Nephron progenitor cell (in vitro differentiated cells): ENCODE data around the gene CCDC88C.

Source experiments
- DNase-seq: peaks from one replicate; pipeline ENCODE4 v3.0.0; 2021
- H3K27ac Mint-ChIP-seq: 2 replicates; pipeline ENCODE4 v1.8.0; 2021; ENCODE audit warnings: mild to moderate bottlenecking, moderate library complexity, mixed read lengths
- H3K27me3 Mint-ChIP-seq: 2 replicates; pipeline ENCODE4 v1.8.0; 2021; ENCODE audit warnings: mild to moderate bottlenecking, low read depth, mixed read lengths; ENCODE audit not compliant: poor library complexity
- H3K36me3 Mint-ChIP-seq: 2 replicates; pipeline ENCODE4 v1.8.0; 2021; ENCODE audit warnings: low read depth, mixed read lengths
- H3K4me1 Mint-ChIP-seq: 2 replicates; pipeline ENCODE4 v1.8.0; 2021; ENCODE audit warnings: mixed read lengths
- H3K4me3 Mint-ChIP-seq: 2 replicates; pipeline ENCODE4 v1.8.0; 2021; ENCODE audit warnings: mild to moderate bottlenecking, moderate library complexity, mixed read lengths
- H3K9me3 Mint-ChIP-seq: 2 replicates; pipeline ENCODE4 v1.8.0; 2021; ENCODE audit warnings: mild to moderate bottlenecking, moderate library complexity, mixed read lengths
- TF ChIP-seq, protein P1 (sequence below): fragments of 200-600 bp; sonication (generic); IDR thresholded peaks from 2 replicates; pipeline ENCODE4 v1.5.0; 2021; ENCODE audit warnings: antibody characterized with exemption

CCDC88C gene

DNA sequence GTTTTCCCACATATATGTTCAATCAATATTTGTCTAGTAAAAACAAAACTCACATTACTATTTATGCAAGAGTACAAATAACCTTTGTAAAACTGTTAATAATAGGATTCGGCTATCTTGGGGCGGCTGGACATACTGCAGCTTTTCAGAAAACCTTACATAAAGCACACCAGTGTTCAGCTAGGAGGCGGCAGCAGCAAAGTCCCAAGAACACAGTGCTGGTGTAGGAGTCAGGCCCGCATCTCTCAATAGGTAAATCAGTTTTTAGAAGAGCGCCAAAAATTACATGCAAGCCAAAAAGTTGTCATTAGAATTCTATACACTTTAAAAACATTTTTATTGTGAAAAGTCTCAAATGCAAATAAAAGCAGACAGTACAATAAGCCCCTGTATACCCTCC lies 37.5 kb downstream of the CCDC88C start:
- Mint-ChIP-seq H3K36me3 (peaks cover 16% of the 10 kb centered on the region), H3K4me1 (peaks cover 100% of the 10 kb centered on the region), H3K4me3 (peak overlapping the region; percentile 52), H3K27me3 (peaks cover 9% of the 10 kb centered on the region), H3K9me3 (no peaks in the 10 kb centered on the region), H3K27ac (peak overlapping the region; percentile 84)
- no peak for DNase-seq
- TF ChIP-seq, protein P1, sequence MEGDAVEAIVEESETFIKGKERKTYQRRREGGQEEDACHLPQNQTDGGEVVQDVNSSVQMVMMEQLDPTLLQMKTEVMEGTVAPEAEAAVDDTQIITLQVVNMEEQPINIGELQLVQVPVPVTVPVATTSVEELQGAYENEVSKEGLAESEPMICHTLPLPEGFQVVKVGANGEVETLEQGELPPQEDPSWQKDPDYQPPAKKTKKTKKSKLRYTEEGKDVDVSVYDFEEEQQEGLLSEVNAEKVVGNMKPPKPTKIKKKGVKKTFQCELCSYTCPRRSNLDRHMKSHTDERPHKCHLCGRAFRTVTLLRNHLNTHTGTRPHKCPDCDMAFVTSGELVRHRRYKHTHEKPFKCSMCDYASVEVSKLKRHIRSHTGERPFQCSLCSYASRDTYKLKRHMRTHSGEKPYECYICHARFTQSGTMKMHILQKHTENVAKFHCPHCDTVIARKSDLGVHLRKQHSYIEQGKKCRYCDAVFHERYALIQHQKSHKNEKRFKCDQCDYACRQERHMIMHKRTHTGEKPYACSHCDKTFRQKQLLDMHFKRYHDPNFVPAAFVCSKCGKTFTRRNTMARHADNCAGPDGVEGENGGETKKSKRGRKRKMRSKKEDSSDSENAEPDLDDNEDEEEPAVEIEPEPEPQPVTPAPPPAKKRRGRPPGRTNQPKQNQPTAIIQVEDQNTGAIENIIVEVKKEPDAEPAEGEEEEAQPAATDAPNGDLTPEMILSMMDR = no peak

DNA sequence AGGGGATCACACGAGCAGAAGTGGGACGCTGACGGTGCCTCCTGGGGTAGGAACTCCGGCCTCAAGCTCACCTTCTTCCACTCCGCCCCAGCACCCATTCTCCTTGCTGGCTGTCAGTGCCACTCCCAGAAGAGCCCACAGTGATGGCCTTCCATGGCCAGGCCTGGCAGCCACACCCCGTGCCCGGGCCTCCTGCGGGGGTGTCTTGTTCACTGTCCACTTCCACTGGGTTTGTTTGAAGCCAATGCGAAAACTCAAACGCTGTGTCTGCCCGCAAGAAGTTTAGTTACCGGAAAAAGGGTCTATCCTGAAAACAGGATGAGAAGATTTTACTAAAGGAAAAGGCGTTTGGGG lies 38.1 kb downstream of the CCDC88C start:
- TF ChIP-seq, protein P1 = no peak
- no peak for DNase-seq
- H3K4me3 Mint-ChIP-seq = peak overlapping the region; percentile 15
- peaks cover 100% of the 10 kb centered on the region for H3K4me1 Mint-ChIP-seq
- H3K36me3 Mint-ChIP-seq = peaks cover 18% of the 10 kb centered on the region
- H3K9me3 Mint-ChIP-seq = no peaks in the 10 kb centered on the region
- H3K27ac Mint-ChIP-seq = peak overlapping the region; percentile 71
- H3K27me3 Mint-ChIP-seq = peaks cover 9% of the 10 kb centered on the region

DNA sequence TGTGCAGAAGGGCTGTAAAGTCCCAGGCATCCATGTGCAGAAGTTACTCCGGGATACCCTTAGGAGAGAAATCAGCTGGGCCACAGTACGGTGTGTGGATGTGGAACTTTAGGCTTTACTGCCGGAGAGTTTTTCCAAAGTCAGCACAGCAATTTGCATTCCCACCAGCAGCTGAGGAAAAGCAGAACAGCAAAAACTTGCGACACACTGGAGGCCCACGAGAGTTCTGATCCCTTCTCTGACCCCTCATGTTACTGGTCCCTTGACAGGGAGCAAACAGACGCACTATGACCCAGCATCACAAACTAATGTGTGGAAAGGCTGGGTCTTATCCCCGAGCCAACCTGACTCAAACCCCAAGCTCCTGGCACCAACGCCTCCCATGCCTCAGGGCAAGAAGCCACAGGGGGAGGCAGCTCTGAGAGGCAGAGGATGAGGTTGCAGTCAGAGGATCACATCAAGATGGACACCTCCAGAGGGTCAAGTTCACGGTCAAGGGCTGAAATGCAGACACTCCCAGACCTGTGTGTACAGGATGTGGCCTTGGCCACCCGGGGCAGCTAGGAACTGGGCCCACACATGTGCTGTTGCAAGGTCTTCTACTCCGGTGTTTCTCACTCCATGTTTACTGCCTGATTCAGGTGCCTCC lies 38.6 kb downstream of the CCDC88C start:
- H3K9me3 Mint-ChIP-seq = no peaks in the 10 kb centered on the region
- no peak overlapping the region for H3K4me3 Mint-ChIP-seq
- TF ChIP-seq, protein P1 = no peak
- no peak for DNase-seq
- H3K27ac Mint-ChIP-seq = peak overlapping the region; percentile 72
- H3K36me3 Mint-ChIP-seq = peaks cover 21% of the 10 kb centered on the region
- H3K4me1 Mint-ChIP-seq = peaks cover 100% of the 10 kb centered on the region
- peaks cover 6% of the 10 kb centered on the region for H3K27me3 Mint-ChIP-seq

DNA sequence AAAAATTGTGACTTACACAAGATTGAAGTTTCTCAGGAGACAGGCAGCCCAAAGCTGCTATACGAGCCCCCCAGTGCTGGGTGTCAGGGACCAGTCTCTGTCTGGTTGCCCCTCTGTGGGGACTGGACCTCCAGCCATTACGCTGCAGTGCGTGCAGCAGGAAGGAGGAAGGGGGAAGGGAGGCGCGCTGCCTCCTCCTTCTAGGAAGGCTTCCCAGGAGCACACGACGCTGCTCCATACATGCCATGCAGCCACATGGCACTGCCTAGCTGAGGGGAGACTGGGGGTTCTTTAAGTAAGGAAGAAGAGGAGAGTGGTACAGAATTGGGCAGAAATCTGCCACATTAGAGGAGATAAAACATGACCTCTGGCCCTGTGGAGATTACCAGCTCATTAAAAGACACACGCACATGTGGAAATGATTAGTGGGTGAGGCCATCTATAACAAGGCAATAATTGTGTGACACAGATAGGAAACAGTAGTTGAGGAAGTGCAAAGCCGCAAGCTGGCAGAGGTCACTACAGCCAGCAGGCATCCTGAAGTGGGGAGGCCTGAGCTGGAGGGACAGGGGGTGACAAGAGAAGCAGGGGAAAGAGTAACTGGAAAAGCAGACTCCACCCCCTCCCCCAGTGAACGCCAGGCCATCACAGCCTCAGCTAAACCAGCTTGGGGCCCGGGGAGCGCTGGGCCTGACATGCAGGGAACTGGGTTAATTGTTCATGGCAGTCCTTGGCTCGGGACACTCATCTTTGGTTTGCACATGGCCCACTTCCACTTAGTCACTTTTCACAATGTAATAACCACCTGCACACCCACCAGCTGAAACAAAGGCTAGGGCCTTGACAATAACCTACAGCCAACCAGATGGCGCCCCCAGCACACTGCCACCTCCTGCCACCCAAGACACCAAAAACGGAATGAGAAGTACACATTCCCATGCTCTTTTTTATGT lies 39.6 kb downstream of the CCDC88C start:
- H3K9me3 Mint-ChIP-seq = no peaks in the 10 kb centered on the region
- TF ChIP-seq, protein P1 = no peak
- H3K4me3 Mint-ChIP-seq = peak overlapping the region; percentile 60
- DNase-seq = no peak
- H3K27ac Mint-ChIP-seq = peak overlapping the region; percentile 95
- peaks cover 6% of the 10 kb centered on the region for H3K27me3 Mint-ChIP-seq
- H3K36me3 Mint-ChIP-seq = peaks cover 21% of the 10 kb centered on the region
- H3K4me1 Mint-ChIP-seq = peaks cover 100% of the 10 kb centered on the region

DNA sequence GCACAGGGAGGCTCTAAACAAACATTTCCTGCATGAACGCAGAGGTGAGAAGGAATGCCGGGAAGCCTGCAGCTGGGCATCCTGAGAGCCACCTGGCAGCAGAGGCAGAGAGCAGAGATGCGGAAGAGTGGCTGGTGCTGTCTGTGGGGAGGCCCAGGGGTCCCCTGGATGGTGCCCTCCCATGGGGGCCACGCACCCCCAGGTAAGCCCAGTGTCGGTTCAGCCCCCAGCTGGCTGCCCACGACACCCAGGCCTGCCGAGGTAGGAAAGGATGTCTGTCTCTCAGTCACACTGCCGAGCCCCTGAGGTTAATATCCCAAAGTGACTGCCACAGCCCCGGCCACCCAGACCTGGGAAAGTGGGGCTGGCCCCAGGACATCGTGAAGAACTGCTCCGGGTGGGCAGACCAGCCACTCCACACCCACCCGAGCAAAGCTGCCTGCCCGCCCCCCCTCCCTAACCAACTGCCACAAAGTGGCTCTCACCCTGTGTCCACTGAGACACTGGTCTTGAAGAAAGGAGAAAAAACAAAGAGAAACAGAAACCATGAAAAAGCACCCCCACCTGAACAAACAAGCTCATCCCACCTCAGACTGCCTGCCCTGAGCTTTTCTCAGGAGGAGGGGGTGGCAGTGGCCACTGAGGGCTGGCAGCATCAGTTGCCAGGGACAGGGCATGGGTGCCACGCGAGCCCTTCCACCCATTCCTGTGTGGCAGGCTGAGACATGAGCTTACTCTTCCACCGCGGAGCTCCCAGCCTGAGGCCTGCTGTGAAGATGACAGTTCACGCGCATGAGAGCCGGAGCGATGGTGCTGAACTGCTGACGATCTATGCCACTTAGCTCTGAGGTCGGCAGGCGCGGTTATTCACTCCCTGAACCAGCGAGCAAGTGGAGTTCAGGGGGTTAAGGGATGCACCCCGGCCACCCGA lies 40.8 kb downstream of the CCDC88C start:
- H3K36me3 Mint-ChIP-seq = peaks cover 16% of the 10 kb centered on the region
- H3K27ac Mint-ChIP-seq = peak overlapping the region; percentile 64
- TF ChIP-seq, protein P1 = no peak
- no peak for DNase-seq
- H3K27me3 Mint-ChIP-seq = peaks cover 6% of the 10 kb centered on the region
- H3K4me1 Mint-ChIP-seq = peaks cover 99% of the 10 kb centered on the region
- H3K9me3 Mint-ChIP-seq = no peaks in the 10 kb centered on the region
- H3K4me3 Mint-ChIP-seq = peak overlapping the region; percentile 58
